A673 (cell line): ENCODE results near the gene KIAA0825. TPM values are rescaled to one million over a fixed set of nuclear protein-coding genes. Genes with fewer than 3 reads are reported as not detected.

Experiments used
- BruUV-seq: library from RNA; stranded (reverse); fragments of 400-500 nt; replicated peaks from 2 replicates; lab custom pipeline; 2021; lab: Mats Ljungman, UMichigan
- CTCF ChIA-PET: fragments of 300-600 bp; sonication (Branson Sonifier 250); formaldehyde crosslinking; loops from one replicate; lab custom pipeline; 2022; ENCODE audit warnings: antibody characterized with exemption; lab: Charles Lee
- POLR2A ChIA-PET: fragments of 300-600 bp; sonication (Branson Sonifier 250); formaldehyde crosslinking; loops from one replicate; lab custom pipeline; 2022; ENCODE audit warnings: antibody characterized with exemption; ENCODE audit not compliant: low non-redundant PET; lab: Charles Lee
- DNase-seq: peaks from one replicate; pipeline ENCODE4 v3.0.0-alpha.2; 2015; ENCODE audit warnings: low spot score
- H3K27ac ChIP-seq: fragments of 200-600 bp; sonication (generic); 2 replicates; pipeline ENCODE4 v1.5.1; 2016; ENCODE audit warnings: mixed run types, low read depth, mild to moderate bottlenecking, mixed read lengths, antibody characterized with exemption, low read length; ENCODE audit not compliant: poor library complexity, severe bottlenecking
- H3K27me3 ChIP-seq: fragments of 200-600 bp; sonication (generic); replicated peaks from 2 replicates; pipeline ENCODE4 v1.6.1; 2017; ENCODE audit warnings: mixed run types, low read depth, mild to moderate bottlenecking, mixed read lengths, antibody characterized with exemption, low read length; ENCODE audit not compliant: insufficient read depth, poor library complexity
- H3K36me3 ChIP-seq: fragments of 200-600 bp; sonication (generic); 2 replicates; pipeline ENCODE4 v1.6.1; 2016; ENCODE audit warnings: mixed run types, mild to moderate bottlenecking, mixed read lengths, antibody characterized with exemption, low read length; ENCODE audit not compliant: insufficient read depth, poor library complexity, severe bottlenecking
- H3K4me1 ChIP-seq: fragments of 200-600 bp; sonication (generic); 2 replicates; pipeline ENCODE4 v1.6.1; 2017; ENCODE audit warnings: mixed run types, mild to moderate bottlenecking, mixed read lengths, antibody characterized with exemption, low read length; ENCODE audit not compliant: insufficient read depth, poor library complexity, severe bottlenecking
- H3K4me3 ChIP-seq: fragments of 200-600 bp; sonication (generic); 2 replicates; pipeline ENCODE4 v1.5.1; 2016; ENCODE audit warnings: low read depth, mixed run types, mild to moderate bottlenecking, mixed read lengths, low read length; ENCODE audit not compliant: poor library complexity, severe bottlenecking
- H3K9me3 ChIP-seq: fragments of 200-600 bp; sonication (generic); 2 replicates; pipeline ENCODE4 v1.6.1; 2016; ENCODE audit warnings: mixed run types, low read depth, mild to moderate bottlenecking, mixed read lengths, antibody characterized with exemption, low read length; ENCODE audit not compliant: poor library complexity, severe bottlenecking
- CTCF ChIP-seq: fragments of 300-800, 200-600 bp; sonication (generic); conservative IDR thresholded peaks from 2 replicates; pipeline ENCODE4 v1.5.1; 2017; ENCODE audit warnings: low read depth, mild to moderate bottlenecking, antibody characterized with exemption, low read length, moderate library complexity, mixed read lengths
- EZH2 ChIP-seq: fragments of 200-600 bp; sonication (generic); IDR thresholded peaks from 2 replicates; pipeline ENCODE4 v1.6.1; 2017; ENCODE audit warnings: borderline replicate concordance, low read depth, mild to moderate bottlenecking, mixed read lengths, antibody characterized with exemption, low read length; ENCODE audit not compliant: poor library complexity, severe bottlenecking
- intact Hi-C: fragments of 100-400 bp; cut with micrococcal nuclease; formaldehyde crosslinking; loops from one replicate; pipeline ENCODE4 v1.10.0; 2022; ENCODE audit not compliant: unreplicated experiment
- total RNA-seq: library from RNA; stranded (reverse); gene quantifications from 2 replicates; pipeline ENCODE4 v1.2.3, GENCODE V29; 2021

KIAA0825 gene
- total RNA-seq, 1 experiment from 2014 or later, result 1.2 TPM

DNA sequence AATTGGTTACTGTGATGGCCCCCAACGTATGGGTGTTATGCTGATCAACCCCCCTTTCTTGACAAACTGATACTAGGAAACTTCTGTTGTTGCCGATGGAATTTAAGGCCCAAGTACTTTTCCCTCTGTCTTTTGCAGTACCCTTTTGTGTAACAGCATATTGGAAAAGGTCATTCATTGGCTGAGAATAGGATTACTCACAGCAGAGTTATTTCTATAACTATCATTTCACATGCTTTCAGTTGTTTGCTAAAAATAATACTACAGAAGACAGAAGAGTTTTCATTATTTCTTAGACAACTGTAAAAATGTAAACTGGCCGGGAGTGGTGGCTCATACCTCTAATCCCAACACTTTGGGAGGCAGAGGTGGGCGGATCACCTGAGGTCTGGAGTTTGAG, 329.5 kb downstream of the KIAA0825 start:
- Histone ChIP-seq H3K27ac (no peak overlapping the region), H3K27me3 (no peaks in the 10 kb centered on the region), H3K9me3 (no peaks in the 10 kb centered on the region), H3K36me3 (no peaks in the 10 kb centered on the region), H3K4me3 (no peak overlapping the region), H3K4me1 (no peaks in the 10 kb centered on the region)
- intact Hi-C loops, result no loop called here
- TF ChIP-seq CTCF, result no peak
- TF ChIP-seq EZH2, result no peak
- BruUV-seq, result no TSS peak
- no peak for DNase-seq
- POLR2A ChIA-PET, result no interaction called here
- CTCF ChIA-PET, result no interaction called here

- H3K36me3 ChIP-seq, result no peaks in the 10 kb centered on the region
- no peak overlapping the region for H3K4me3 ChIP-seq
- TF ChIP-seq CTCF (no peak), EZH2 (no peak)
- H3K9me3 ChIP-seq, result no peaks in the 10 kb centered on the region
- POLR2A ChIA-PET, result no interaction called here
- no peak overlapping the region for H3K27ac ChIP-seq
- CTCF ChIA-PET, result no interaction called here
- no peaks in the 10 kb centered on the region for H3K27me3 ChIP-seq
- no peaks in the 10 kb centered on the region for H3K4me1 ChIP-seq
- BruUV-seq, result no TSS peak
- intact Hi-C loops, result no loop called here
- no peak for DNase-seq
Observed at GRCh38 chr5:94285984-94286383, 332.4 kb downstream of the KIAA0825 start.

DNA sequence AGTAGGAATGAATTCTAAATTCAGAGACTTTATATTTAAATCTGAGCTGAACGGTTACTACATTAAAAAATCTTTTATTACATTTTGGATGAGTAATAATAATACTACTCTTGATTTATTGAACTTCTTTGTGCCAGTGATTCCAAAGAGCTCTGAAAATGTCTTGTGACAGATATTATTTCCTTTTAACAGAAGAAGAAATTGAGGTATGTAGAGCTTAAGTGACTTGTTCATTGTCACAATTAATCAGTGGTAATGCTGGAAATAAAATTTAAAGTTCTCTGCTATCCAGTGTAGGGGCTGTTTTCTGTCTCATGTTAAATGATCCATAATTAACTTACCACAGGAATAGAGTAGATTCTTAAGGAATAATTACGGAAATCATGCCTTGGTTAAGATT, 335.3 kb downstream of the KIAA0825 start:
- Histone ChIP-seq H3K27me3 (no peaks in the 10 kb centered on the region), H3K27ac (no peak overlapping the region), H3K36me3 (no peaks in the 10 kb centered on the region), H3K4me3 (no peak overlapping the region), H3K9me3 (no peaks in the 10 kb centered on the region), H3K4me1 (no peaks in the 10 kb centered on the region)
- TF ChIP-seq EZH2 (no peak), CTCF (no peak)
- no peak for DNase-seq
- BruUV-seq, result no TSS peak
- POLR2A ChIA-PET, result no interaction called here
- CTCF ChIA-PET, result no interaction called here
- intact Hi-C loops, result no loop called here
